ENCODE measurements around the gene TCHH. TPM values are rescaled to one million over a fixed set of nuclear protein-coding genes. Genes with fewer than 3 reads are reported as not detected.
A peak's percentile ranks its signal among the peaks of the same experiment; 100 is the strongest.
"Not testable (repeated sequence)": the region's sequence is repeated elsewhere in the genome, so short reads cannot be mapped to it uniquely, and the experiment has no call there.

TCHH gene
- total RNA-seq, 1 donor from 2014 or later, result not detected

DNA sequence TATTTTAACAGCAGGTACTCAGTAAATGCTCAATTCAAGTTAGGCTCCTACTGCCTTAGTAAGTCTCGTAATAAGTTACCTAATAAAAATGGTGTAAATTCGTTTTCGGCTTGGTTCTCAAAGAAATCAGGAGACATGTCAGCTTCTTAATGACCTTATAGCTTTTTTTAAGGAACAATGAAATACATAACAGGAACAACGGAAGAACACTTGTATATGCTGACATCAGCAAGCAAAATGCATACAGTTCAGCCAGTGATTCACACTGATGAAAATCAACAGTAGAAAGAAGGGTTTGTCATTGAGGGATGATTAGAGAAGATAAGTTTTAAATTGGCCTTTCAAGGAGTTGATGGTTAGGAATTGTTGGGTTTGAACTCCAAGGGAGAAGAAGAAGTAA lies 30.5 kb upstream of the TCHH start:
- H3K4me3 ChIP-seq, result no peak overlapping the region
- DNase-seq, result no peak
- intact Hi-C loops (cut with micrococcal nuclease), result no loop called here
- peaks cover 27% of the 10 kb centered on the region for H3K27me3 ChIP-seq (ENCODE audit: low read depth)
- TF ChIP-seq, protein P1, sequence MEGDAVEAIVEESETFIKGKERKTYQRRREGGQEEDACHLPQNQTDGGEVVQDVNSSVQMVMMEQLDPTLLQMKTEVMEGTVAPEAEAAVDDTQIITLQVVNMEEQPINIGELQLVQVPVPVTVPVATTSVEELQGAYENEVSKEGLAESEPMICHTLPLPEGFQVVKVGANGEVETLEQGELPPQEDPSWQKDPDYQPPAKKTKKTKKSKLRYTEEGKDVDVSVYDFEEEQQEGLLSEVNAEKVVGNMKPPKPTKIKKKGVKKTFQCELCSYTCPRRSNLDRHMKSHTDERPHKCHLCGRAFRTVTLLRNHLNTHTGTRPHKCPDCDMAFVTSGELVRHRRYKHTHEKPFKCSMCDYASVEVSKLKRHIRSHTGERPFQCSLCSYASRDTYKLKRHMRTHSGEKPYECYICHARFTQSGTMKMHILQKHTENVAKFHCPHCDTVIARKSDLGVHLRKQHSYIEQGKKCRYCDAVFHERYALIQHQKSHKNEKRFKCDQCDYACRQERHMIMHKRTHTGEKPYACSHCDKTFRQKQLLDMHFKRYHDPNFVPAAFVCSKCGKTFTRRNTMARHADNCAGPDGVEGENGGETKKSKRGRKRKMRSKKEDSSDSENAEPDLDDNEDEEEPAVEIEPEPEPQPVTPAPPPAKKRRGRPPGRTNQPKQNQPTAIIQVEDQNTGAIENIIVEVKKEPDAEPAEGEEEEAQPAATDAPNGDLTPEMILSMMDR (IDR thresholded peaks at IDR 0.05; ENCODE audit: borderline replicate concordance), result no peak
- H3K9me3 ChIP-seq (replicated peaks), result peaks cover 24% of the 10 kb centered on the region
- no peak overlapping the region for H3K27ac ChIP-seq (replicated peaks)
- H3K36me3 ChIP-seq, result no peaks in the 10 kb centered on the region
- H3K4me1 ChIP-seq, result no peaks in the 10 kb centered on the region

DNA sequence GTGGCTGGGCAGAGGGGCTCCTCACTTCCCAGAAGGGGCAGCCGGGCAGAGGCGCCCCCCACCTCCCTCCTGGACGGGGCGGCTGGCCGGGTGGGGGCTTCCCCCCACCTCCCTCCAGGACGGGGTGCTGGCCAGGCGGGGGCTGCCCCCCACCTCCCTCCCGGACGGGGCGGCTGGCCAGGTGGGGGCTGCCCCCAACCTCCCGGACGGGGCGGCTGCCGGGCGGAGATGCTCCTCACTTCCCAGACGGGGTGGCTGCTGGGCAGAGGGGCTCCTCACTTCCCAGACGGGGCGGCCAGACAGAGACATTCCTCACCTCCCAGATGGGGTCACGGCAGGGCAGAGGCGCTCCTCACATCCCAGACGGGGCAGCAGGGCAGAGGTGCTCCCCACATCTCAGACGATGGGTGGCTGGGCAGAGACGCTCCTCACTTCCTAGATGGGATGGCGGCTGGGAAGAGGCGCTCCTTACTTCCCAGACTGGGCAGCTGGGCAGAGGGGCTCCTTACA lies 29.5 kb upstream of the TCHH start:
- Histone ChIP-seq H3K9me3 (replicated peaks) (peaks cover 24% of the 10 kb centered on the region), H3K27me3 (ENCODE audit: low read depth) (peaks cover 33% of the 10 kb centered on the region)
- H3K4me3 ChIP-seq; H3K27ac ChIP-seq (replicated peaks); H3K4me1 ChIP-seq; H3K36me3 ChIP-seq; DNase-seq: not testable (repeated sequence)
- intact Hi-C loops (cut with micrococcal nuclease), result loop anchor here (5.0 kb wide), 1 partner anchor 38 kb away; no protein-coding TSS in a partner anchor

DNA sequence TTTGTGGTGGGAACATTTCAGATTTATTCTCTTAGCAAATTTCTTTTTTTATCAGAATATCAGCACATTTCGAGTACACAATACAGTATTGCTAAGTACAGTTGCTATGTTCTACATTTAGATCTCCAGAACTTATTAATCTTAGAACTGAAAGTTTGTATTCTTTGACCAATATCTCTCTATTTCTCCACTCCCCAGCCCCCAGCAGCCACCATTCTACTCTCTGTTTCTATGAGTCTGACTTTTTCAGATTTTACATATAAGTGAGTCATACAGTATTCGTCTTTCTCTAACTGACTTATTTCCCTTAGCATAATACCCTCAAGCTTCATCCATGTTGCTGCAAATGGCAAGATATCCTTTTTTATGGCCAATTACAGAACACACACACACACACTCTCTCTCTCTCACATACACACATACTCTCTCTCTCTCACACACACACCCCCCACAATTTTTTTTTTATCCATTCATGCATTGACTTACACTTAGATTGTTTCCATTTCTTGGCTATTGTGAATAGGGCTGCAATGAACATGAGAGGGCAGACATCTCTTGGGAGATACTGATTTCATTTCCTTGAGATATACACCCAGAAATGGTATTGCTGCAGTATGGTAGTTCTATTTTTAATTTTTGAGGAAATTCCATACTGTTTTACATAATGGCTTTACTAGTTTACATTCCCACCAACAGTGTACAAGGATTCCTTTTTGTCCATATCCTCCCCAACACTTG lies 28.1 kb upstream of the TCHH start:
- intact Hi-C loops (cut with micrococcal nuclease), result loop anchor here (5.0 kb wide), 1 partner anchor 39 kb away; no protein-coding TSS in a partner anchor
- H3K4me3 ChIP-seq, result no peak overlapping the region

DNA sequence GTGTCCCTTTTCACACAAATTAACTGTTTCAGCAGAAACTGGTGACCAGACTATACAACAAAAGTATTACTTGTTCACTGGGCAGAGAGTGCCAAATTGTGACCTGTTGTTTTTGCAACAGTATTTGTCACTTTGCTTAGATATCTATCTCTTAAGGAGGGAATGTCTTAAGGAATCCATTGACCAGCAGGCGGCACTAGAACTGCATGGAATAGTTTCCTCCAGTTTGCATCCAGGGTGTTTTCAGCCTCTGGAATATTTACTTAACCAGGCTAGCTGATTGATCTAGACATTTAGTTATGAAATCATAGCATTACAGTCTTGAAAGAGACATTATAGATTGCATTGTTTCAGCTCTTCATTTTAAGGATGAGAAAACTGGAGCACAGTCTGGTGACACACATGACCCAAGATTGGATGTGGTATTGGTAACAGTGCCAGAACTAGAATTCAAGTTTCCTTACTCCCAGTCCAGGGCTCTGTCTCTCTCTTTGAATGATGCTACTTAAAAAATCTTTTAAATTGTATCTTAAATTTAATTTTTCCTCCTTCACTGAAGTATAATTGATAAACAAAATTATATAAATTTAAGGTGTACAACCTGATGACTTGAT lies 26.8 kb upstream of the TCHH start:
- TF ChIP-seq, protein P1 (IDR thresholded peaks at IDR 0.05; ENCODE audit: borderline replicate concordance), result peak; percentile 76
- DNase-seq, result peak; percentile 20

More for the DNA sequence above, 28.1 kb upstream of the TCHH start:
- no peak overlapping the region for H3K27ac ChIP-seq (replicated peaks)
- TF ChIP-seq, protein P1 (IDR thresholded peaks at IDR 0.05; ENCODE audit: borderline replicate concordance), result no peak
- peaks cover 38% of the 10 kb centered on the region for H3K27me3 ChIP-seq (ENCODE audit: low read depth)
- DNase-seq, result no peak
- no peaks in the 10 kb centered on the region for H3K36me3 ChIP-seq
- no peaks in the 10 kb centered on the region for H3K4me1 ChIP-seq
- peaks cover 13% of the 10 kb centered on the region for H3K9me3 ChIP-seq (replicated peaks)

DNA sequence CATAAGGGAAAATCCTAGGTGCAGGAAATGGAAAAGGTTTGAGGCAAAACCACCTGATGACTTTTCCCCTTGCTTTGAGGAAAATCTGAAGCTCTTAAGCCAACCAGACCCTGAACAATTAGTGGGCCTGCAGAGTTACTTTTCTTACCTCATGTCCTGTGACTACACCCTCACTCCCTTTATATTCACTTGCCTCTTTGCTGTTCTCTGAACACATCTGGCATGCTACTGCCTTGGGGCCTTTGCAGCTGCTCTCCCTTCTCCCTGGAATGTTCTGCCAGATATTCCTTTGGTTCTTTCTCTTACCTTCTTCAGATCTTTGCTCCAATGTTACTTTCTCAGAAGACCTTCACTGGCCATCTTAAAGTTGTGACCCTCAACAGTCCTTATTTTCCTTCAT lies 22.0 kb upstream of the TCHH start:
- Histone ChIP-seq H3K4me3 (no peak overlapping the region), H3K36me3 (no peaks in the 10 kb centered on the region), H3K27me3 (ENCODE audit: low read depth) (peaks cover 45% of the 10 kb centered on the region), H3K9me3 (replicated peaks) (peaks cover 25% of the 10 kb centered on the region), H3K4me1 (no peaks in the 10 kb centered on the region), H3K27ac (replicated peaks) (no peak overlapping the region)
- DNase-seq, result no peak
- intact Hi-C loops (cut with micrococcal nuclease), result no loop called here
- TF ChIP-seq, protein P1 (IDR thresholded peaks at IDR 0.05; ENCODE audit: borderline replicate concordance), result no peak

More for the DNA sequence above, 26.8 kb upstream of the TCHH start:
- peaks cover 49% of the 10 kb centered on the region for H3K27me3 ChIP-seq (ENCODE audit: low read depth)
- H3K36me3 ChIP-seq, result no peaks in the 10 kb centered on the region
- no peak overlapping the region for H3K4me3 ChIP-seq
- no peak overlapping the region for H3K27ac ChIP-seq (replicated peaks)
- no peaks in the 10 kb centered on the region for H3K4me1 ChIP-seq
- intact Hi-C loops (cut with micrococcal nuclease), result loop anchor here (5.0 kb wide), 1 partner anchor 40 kb away; no protein-coding TSS in a partner anchor
- H3K9me3 ChIP-seq (replicated peaks), result peaks cover under 1% of the 10 kb centered on the region

DNA sequence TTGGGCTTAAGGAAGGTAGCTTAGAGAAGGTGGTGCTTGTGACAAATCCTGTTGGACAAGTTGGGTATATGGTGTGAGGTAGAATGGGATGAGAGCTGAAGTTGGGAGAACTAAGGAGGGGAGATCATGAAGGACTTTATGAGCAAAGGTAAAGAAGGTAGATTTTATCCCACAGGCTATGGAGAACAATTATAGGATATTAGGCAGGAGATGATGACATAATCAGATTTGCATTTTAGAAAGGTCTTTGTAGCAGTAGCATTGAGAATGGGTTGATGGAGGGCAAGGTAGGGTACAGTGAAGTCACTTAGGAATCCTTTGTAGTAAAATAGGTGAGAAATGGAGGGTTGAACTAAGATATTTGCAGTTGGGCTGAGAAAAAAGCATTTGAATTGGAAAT lies 14.9 kb upstream of the TCHH start:
- peaks cover 33% of the 10 kb centered on the region for H3K9me3 ChIP-seq (replicated peaks)
- no peak for DNase-seq
- H3K36me3 ChIP-seq, result no peaks in the 10 kb centered on the region
- H3K4me1 ChIP-seq, result no peaks in the 10 kb centered on the region
- peaks cover 72% of the 10 kb centered on the region for H3K27me3 ChIP-seq (ENCODE audit: low read depth)
- TF ChIP-seq, protein P1 (IDR thresholded peaks at IDR 0.05; ENCODE audit: borderline replicate concordance), result no peak
- H3K4me3 ChIP-seq, result no peak overlapping the region
- intact Hi-C loops (cut with micrococcal nuclease), result no loop called here
- no peak overlapping the region for H3K27ac ChIP-seq (replicated peaks)
